Lower leg skin (tissue), 4 donors: ENCODE measurements around the gene HSPBP1. TPM values are rescaled to one million over a fixed set of nuclear protein-coding genes. Genes with fewer than 3 reads are reported as not detected.

ENCODE experiments used
- DNase-seq, 2 donors: peaks; one replicate each; pipeline ENCODE4 v3.0.0-alpha.2; 2019; ENCODE audit warnings: low spot score in 2 of 2
- H3K4me3 ChIP-seq: fragments of 200-600 bp; sonication (generic); 2 replicates; pipeline ENCODE4 v1.5.1; 2017; ENCODE audit warnings: mild to moderate bottlenecking, low read depth; ENCODE audit not compliant: poor library complexity, severe bottlenecking
- CTCF ChIP-seq, 3 donors: fragments of 450-650 bp; IDR thresholded peaks; one replicate each; pipeline ENCODE4 v1.5.1; 2016; ENCODE audit warnings: antibody characterized with exemption in 3 of 3, mild to moderate bottlenecking in 3 of 3, moderate library complexity in 2 of 3
- POLR2A ChIP-seq, 2 donors: fragments of 450-650 bp; IDR thresholded peaks; one replicate each; pipeline ENCODE4 v1.6.1; 2016 to 2017; ENCODE audit warnings: antibody characterized with exemption in 2 of 2, mild to moderate bottlenecking in 1 of 2, moderate library complexity in 1 of 2
- WGBS, 2 donors: methylation state at CpG; one replicate each; pipeline ENCODE4 v1.1.5; 2018; 5-methylcytosine and 5-hydroxymethylcytosine counted together
- intact Hi-C: fragments of 100-400 bp; cut with DNase I; formaldehyde crosslinking; loops from one replicate; pipeline ENCODE4 v1.15.0; 2023; ENCODE audit warnings: low total_unique reads
- total RNA-seq, 4 donors: library from RNA; depleted of rRNA; stranded (reverse); fragments of >200 nt; gene quantifications; one replicate each; pipeline ENCODE4 v1.1.0, GENCODE V29; 2016

The HSPBP1 gene
- total RNA-seq, 4 donors from 2014 or later = 17.8 to 35.5 (median 25.6) TPM

DNA sequence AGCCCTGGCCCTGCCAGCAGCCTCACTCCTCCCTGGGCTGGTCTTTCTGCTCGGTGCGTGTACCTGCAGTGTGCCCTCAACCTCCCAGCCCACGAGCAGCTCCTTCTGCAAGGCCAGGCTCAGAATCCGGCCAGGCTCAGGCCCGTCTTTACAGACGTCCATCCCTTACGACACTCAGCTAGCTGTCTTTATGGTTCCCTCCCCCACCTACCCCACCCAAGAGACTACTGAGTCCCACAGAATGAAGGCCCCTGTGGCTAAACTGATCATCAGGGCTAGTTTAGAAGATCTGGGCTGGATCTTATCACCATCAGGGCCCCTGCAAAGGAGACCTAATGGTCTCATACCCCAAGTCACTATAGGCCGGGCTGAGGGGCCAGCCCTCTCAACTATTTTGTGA is 34.5 kb upstream of the HSPBP1 start:
- 76 to 87% methylated on average over 8 of the region's 8 CpGs for WGBS, 2 donors

DNA sequence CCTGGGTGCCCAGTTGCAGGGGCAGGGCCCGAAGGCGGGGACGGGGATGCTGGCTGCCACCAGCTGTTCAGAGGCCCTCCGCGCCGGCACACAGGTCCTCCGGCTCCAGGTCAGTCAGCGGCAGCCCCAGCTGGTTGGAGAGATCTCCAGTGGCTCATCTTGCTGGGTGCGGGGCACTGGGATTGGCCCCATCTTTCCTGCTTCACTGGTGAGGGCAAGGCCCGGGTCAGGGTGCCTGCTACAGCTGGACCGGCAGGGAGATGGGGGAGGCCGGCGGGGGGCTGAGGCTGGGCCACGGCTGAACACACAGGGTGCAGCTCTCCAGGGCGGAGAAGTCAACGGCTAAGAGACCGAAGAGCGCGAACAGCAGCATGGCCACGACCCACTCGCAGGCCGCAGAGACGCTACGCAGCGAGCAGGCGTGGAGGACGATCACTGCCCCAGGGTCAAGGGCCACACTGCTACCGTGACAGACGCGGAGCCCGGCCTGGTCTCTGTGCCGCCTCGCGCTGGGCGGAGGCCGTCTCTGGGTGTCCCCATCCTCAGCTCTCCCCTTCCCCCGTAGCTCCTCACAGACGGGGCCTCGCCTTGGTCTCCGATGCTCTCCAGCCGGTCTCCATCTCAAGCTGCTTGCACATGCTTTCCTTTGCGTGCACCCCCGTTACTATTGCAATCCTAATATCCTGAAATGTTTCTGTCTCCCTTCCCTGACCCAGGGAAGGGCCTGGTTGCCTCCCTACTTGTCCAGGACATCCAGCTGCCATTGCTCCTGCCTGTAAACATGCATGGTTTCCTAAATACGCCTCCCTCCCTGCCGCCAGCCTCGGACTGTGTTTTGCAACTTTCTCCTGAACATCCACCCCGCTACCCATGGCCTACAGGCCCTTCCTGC is 33.0 kb upstream of the HSPBP1 start:
- no peak for TF ChIP-seq POLR2A (IDR thresholded peaks at IDR 0.05)
- TF ChIP-seq CTCF (IDR thresholded peaks at IDR 0.05) = no peak
- whole genome bisulfite sequencing, 2 donors = 88 to 91% methylated on average over 43 to 47 of the region's 47 CpGs
- H3K4me3 ChIP-seq = no peak overlapping the region
- intact Hi-C loops = no loop called here
- DNase-seq = no peak

More for the DNA sequence above, 34.5 kb upstream of the HSPBP1 start:
- no peak for DNase-seq
- TF ChIP-seq POLR2A (IDR thresholded peaks at IDR 0.05) (no peak), CTCF (IDR thresholded peaks at IDR 0.05) (no peak)
- no peak overlapping the region for H3K4me3 ChIP-seq
- intact Hi-C loops = no loop called here

DNA sequence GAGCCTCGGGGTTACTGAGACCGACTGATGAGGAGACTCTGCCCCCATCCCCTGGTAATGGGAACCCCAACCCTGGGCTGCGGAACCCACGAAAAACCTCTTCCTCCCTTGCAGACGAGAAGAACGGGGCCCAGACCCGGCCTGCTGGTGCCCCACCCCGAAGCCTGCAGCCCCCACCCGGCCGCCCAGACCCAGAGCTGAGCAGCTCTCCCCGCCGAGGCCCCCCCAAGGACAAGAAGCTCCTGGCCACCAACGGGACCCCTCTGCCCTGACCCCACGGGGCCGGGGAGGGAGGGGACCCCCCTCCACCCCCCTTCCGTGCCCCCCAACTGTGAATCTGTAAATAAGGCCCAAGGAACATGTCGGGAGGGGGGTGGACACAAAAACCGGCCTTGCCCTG is 31.9 kb upstream of the HSPBP1 start:
- TF ChIP-seq CTCF (IDR thresholded peaks at IDR 0.05) (no peak), POLR2A (IDR thresholded peaks at IDR 0.05) (no peak)
- intact Hi-C loops = no loop called here
- DNase-seq = no peak
- H3K4me3 ChIP-seq = no peak overlapping the region
- 87 to 95% methylated on average over 9 to 14 of the region's 18 CpGs for WGBS, 2 donors

DNA sequence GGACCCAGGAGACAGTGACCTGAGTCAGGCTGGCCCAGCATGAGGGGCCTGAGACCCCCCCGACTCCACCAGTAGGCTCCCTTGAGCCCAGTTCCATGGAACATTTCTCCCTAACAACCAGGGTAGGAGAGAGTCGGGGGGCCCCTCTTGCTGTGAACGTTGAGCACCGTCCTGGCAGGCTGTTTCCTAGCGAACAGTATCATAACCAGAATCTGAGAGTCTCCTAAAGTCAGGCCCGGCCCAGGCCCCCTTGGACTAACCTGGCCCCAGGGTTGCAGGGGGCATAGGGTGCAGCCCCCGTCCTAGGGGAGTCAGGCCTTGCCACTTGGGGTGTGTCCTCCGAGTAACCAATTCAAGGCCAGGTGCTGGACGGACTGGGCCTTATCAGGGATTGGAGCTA is 31.5 kb upstream of the HSPBP1 start:
- 90 to 93% methylated on average over 9 of the region's 9 CpGs for WGBS, 2 donors
- intact Hi-C loops = no loop called here
- no peak overlapping the region for H3K4me3 ChIP-seq
- TF ChIP-seq POLR2A (IDR thresholded peaks at IDR 0.05) (no peak), CTCF (IDR thresholded peaks at IDR 0.05) (no peak)
- no peak for DNase-seq

DNA sequence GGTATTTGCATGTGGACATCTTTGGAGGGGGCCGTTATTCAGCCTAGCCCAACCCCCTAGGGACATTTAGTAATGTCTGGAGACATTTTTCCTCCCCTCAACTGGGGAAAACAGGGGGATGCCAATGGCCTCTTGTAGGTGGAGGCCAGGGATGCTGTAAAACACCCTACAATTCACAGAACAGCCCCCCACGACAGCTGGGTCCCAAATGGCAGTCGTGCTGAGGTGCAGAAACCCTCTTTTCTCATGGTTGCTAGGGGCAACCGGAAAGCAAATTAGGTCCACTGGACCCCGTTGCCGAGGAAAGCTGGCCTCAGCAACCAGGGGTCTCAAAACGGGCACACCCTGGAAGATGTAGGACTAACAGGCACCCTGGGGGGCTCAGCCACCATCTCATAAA is 30.6 kb upstream of the HSPBP1 start:
- WGBS, 2 donors = 74 to 78% methylated on average over 6 to 7 of the region's 7 CpGs
- H3K4me3 ChIP-seq = no peak overlapping the region
- intact Hi-C loops = no loop called here
- no peak for TF ChIP-seq POLR2A (IDR thresholded peaks at IDR 0.05)
- TF ChIP-seq CTCF (IDR thresholded peaks at IDR 0.05) = no peak
- no peak for DNase-seq
